ENCODE results near the gene MAGEE2. TPM values are rescaled to one million over a fixed set of nuclear protein-coding genes. Genes with fewer than 3 reads are reported as not detected.

Gene MAGEE2, protein sequence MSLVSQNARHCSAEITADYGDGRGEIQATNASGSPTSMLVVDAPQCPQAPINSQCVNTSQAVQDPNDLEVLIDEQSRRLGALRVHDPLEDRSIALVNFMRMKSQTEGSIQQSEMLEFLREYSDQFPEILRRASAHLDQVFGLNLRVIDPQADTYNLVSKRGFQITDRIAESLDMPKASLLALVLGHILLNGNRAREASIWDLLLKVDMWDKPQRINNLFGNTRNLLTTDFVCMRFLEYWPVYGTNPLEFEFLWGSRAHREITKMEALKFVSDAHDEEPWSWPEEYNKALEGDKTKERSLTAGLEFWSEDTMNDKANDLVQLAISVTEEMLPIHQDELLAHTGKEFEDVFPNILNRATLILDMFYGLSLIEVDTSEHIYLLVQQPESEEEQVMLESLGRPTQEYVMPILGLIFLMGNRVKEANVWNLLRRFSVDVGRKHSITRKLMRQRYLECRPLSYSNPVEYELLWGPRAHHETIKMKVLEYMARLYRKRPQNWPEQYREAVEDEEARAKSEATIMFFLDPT
- total RNA-seq: not detected in 2 replicates

DNA sequence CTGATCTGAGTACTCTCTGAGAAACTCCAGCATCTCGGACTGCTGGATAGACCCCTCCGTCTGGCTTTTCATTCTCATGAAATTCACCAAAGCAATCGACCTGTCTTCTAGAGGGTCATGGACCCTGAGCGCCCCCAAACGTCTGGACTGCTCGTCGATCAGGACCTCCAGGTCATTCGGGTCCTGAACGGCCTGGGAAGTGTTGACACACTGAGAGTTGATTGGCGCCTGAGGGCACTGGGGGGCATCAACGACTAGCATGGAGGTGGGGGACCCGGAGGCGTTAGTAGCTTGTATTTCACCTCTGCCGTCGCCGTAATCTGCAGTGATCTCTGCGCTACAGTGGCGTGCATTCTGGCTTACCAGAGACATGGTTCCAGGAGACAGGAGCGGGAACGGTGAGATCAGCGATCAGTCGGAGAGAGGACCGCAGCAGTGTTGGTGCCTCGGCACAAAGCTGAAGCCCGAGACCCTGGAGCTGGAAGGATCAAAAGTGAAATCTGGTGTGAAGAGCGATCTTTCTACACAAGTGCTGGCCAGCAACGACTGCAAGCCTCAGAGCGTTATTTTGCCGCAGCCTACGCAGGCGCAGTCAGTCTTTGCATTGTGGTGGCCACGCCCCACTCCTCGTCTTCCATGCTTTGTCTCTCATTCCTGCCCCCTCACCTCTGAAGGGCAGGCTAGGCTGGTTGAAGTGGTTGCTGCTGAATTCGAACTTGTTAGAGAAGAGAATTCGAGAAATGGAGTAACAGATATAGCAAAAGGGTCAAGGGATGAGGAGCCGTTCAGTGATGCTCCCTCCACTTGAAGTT is at the start of gene MAGEE2:
Gene MAGEE2, minus strand, starts transcription at position 575 of the 812 bp plus-strand sequence. Its CDS starts 203 bp downstream, at position 372.

Measured in bladder microvascular endothelial cell (primary cell).